GM21786 (cell line): ENCODE measurements around the gene DNPH1.

Experiments
- ATAC-seq: cut with Tn5 transposase; IDR thresholded peaks from one replicate; pipeline ENCODE4 v1.9.1; 2021; ENCODE audit not compliant: unreplicated experiment

Gene DNPH1, protein sequence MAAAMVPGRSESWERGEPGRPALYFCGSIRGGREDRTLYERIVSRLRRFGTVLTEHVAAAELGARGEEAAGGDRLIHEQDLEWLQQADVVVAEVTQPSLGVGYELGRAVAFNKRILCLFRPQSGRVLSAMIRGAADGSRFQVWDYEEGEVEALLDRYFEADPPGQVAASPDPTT

DNA sequence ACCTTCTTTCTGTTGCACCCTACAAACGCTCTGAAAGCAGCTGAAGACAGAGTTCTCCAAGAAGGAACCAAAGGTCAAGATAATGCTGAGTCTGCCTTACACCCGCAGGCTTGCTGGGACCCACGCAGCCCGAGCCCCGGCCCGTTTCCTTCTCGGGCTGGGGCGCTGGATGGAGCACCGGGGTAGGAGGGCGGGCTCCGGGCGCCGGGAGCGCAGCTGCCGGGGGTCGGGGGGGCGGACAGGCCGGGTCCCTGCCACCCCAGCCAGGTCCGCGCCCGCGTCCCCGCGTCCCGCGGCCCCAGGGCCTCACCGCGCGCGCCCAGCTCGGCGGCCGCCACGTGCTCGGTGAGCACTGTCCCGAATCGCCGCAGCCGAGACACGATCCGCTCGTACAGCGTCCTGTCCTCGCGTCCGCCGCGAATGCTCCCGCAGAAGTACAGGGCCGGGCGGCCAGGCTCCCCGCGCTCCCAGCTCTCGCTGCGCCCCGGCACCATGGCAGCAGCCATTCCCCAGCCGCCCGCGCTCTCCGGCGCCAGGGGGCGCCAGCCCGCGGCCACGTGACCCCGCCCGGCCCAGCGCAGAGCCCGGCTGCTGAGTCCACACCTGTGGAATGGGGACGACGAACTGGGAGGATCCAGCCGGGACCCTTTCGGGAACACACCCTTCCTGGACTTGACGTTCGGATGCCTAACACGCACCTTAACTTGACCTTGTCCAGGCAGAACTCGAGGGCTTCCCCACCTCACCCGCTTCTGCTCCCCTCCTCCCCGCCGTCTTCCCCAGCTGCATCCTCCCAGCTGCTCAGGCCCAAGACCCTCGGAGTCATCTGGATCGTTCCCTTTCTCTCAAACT lies at the start of gene DNPH1:
Gene DNPH1 (minus strand): TSS at position 531 of the 852 bp plus-strand sequence. CDS start 25 bp downstream, at position 506.
- peak; percentile 51 for ATAC-seq

DNA sequence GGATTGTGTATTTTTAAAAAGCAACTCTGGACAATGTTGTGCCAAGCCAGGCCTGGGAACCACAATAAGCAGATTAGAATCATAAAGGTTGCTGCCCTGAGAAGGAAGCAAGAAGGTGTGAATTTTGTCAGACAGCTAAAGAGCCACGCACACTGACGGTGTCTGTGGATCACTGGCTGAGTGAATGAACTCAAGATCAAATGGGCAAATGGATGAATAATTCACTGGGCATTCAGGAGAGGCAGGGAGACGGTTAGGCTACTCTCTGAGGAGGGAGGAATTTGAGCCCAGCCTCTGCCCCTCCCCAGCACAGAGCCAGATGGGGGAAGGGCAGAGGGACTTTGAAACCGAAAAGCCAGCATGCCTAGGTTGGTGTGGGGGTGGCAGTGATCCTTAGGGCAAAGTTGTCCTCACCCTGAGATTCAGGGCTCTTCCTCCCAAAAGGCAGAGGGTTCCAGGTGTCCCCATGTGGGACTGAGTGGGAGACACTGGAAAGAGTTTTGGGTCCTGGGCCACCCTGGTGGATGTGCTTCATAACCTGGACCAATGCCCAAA lies 49.3 kb upstream of the DNPH1 start:
- no peak for ATAC-seq

DNA sequence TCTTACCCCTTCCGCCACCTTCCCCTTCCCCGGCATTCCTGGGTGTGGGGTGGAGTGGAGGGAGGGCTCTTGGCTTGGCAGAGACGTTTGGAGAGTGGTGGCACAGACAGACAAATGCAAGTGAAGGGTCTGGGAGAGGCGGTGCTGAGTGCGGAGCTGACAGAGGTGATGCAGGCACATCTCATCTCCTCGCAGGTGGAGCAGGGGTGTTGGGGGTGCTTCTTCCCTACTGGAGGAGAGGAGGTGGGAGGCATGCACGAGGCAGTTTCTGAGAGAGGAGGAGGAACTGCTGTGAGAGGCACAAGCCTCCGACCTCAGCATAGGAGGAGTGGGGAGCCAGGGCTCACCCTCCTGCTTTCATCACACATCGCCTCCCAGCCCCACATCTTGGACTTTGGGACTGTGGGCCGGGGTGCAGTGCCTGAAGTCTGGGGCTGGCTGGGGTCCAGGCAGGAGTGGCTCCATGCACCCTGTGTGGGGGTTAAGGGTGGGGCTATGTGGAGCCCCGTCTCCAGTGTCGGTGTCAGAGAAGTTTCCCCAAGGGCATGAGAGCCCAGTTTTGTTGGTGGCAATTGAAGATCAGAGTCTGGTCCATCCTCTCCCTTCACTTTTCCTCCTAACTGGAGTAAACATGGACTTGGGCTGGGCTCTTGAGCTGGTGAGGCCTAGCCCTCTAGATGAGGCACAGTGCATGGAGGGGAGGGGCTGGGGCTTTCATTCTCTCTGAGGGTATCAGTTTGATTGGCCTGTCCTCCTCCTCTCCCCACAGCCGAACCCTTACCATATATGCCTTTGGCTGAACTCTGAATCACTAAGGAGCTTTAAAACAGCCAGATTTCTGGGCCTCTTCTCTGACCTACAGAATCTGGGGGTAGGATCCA lies 48.6 kb upstream of the DNPH1 start:
- ATAC-seq: no peak

DNA sequence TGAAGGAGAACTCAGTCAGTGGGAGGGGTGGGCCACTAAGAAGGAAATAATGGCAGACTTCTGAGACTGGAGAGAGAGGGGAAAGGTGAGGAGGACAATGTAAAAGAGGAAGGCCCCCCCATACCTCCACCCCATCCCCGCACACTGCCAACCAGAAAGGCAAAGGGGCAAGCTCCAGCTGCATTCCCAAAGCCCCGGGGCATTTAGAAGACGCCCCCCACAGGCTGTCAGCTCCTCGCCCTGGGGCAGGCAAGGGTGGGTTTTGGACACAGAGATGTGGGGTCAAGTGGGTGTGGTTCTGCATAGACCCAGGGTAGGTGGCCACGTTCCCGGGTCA lies 48.0 kb upstream of the DNPH1 start:
- ATAC-seq: no peak

DNA sequence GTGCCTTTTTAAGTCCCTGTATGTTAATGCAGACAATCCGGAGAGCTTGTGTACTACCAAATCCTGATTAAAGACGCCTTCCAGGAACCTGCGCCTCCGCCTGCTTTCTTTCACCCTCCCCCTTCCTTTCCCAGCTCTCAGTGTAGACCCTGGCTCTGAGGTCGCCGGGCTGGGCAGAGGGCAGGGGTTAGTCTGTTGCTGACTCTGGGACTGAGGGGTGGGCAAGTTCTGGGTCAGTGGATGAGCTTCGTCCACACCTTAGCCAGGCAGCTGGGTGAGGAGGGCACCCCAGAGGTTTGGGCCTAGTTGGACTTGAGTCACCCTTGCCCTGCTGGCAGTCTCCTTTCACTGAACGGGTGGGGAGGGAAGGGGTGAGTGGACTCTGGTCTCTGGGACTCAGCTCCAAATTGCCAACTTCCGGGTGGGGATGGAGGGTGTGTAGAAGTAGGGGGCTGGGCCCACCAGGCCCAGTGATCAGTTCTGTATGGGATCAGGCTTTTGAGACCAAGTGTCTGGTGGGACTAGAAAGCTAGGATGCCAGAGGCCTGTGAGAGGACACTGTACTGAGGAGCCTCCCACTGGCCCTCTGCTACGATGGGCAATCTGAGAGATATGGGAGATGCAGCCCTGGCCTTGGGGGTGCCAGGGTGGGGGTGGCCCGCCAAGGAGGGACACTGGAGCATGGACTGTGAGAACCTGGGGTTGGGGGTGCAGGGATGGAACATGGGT lies 47.5 kb upstream of the DNPH1 start:
- no peak for ATAC-seq

DNA sequence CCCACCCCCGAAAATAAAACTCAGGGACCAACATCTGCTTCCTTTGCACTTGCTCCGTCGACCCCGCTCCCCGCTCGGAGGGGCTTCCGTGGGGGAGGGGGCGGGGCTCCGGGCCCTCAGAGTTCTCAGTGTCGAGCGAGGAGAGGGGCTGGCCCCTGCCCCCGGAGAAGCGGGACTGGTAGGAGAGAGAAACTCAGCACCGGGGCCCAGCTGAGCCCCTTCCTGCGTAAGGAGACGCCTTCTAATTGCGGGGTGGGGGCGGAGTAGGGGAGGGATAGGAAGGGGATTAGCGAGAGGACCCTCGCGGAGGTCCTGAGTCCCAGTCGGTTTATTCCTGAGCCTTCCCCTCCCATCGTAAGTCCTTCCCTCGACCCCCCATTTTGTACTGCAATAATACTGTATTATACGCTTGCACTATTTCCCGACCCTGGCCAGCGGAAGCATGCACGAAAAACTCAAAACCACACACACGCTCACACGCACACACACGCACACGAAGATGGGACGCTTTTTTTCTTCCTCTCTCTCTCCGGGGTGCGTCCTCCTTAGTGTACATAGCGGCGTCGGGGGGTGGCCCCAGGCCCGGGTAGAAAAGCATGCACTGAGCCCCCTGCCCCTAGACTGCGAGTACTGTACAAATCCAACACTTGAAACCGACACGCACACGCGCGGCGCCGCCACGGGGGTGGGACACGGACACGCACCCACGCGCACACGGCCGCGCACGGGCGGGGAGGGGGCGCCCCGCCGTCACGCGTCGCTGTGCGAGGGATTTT lies 46.7 kb upstream of the DNPH1 start:
- ATAC-seq: no peak

DNA sequence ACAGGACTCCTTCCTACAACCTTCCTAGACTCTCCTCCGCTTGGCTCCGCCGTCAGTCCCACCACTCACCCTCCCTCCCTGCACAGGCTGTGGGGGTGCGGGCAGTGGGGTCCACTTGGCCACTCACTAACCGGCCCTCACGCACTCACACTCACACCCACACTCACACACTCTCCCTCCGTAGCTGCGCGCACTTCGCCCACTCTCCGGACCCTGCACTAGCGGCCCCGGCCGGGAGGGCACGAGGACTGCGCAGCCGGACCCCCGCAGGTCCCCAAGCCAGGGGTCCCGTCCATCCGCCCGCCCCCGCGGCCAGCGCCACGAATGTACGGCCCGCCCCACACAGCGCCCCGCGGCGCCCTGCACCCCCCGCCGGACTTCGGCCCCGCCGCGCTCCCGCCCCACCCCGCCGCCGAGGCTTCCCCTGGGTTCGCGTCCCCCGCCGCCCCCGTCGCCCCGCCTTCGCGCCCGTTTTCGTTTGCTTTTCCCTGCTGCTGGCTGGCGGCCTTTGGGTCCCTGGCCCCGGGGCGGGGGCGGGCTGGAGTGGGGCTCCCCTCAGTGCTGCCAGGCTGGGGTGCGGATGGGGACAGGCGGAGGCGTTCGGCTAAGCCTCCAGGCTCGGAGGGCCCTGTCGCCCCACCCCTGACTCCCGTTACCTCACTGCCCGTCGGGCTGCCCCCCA lies 45.8 kb upstream of the DNPH1 start:
- no peak for ATAC-seq

DNA sequence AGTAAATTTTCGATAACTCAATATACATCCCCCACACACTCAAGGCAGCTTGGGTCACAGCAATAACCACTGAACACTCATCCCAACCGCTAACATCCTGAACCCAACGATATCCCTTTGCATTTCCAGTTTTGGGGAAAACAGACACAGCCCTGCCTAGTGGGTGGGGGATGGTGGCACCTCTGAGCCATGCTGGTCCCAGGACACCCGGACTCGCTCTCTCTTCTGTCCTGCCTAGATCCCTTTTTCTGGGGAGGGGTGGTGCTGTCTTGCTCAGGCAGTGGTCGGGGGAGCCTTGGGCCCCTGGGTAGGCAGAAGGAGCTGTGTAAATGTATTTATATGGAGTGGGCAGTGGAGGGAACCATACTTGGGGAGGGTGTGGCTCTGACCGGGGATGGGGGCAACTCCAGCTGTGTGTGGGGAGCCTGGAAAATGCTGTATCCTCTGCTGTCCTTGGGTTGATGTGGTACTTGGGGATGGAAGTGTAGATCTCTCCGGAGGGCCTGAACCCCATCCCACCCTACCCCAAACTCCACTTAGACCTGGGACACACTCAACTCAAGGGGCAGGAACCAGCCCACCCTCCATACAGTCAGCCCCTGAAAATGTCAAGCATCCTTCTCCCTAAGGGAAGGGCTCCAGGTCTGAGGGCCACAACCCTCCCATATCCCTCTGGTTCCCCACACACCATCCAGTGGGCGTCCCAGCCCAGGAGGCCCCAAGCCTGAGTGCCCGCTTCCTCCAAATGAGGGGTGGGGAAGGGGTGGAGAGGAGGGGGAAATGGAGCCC lies 45.0 kb upstream of the DNPH1 start:
- ATAC-seq: no peak

DNA sequence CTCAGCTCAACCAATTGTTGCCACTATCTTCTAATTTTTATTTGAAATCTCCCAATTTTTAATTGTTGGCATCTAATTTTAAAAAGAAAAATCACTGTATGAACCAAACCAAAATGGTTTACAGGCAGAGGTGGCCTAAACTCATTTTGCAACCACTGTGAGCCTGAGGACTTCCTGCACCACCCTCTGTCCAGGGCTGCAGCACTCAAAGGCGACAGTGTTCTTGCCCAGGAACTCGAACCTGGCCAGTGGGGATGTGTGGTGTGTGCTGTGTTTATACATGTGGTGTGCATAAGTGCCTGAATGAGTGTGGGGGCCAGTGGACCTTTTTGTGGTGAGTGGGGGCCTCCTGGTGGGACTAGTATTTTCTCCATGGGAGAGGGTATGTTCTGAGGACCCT lies 44.4 kb upstream of the DNPH1 start:
- no peak for ATAC-seq

DNA sequence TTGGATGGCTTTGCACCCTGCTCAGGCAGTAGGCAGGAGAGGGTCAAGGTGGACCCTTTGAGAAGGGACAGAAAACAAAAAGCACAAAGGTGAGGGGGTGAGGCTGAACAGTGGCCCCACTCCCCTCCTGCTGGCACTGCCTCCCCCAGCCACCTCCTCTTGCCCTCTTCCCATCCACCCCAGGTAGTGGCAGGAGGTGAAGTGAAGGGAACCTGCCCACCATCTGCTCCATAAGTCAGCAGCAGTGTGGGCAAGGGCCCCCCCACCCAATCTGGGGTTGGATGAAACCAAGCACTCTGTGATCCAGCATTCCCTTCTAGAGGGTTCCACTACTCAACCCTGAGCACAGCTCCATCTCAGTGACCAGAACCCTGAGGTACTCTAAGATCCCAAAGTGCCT lies 42.7 kb upstream of the DNPH1 start:
- no peak for ATAC-seq

DNA sequence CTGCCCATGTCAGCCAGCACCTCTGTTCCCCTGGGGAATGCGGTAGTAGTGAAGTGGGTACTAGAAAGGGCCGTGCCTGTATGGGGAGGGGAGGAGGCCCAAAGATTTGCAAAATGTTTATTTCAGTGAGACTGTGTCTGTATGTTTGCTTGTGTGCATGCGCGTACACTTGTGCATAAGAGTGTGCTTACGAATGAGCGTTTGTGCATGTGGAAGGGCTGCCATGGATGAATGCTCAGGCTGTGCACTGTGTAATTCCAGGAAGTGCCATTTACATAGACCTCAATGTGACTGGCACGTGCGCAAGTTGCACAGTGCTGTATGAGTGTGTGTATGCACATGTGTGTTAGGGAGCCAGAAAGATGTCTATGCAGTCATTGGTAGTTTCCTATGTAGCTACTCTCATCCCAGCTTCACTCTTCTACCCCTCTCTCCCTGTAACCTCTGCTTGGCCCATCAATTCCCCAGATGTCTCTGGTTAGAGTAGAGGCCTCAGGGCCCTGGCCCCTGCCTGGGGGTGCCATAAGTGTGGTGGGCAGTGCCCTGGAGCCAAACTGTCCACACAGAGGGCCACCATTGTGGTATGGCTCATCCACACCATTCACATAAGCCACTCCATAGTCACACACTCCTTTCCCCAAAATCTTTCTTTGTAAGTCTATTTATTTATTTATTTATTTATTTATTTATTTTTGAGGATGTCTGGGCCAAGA lies 42.0 kb upstream of the DNPH1 start:
- ATAC-seq: no peak

DNA sequence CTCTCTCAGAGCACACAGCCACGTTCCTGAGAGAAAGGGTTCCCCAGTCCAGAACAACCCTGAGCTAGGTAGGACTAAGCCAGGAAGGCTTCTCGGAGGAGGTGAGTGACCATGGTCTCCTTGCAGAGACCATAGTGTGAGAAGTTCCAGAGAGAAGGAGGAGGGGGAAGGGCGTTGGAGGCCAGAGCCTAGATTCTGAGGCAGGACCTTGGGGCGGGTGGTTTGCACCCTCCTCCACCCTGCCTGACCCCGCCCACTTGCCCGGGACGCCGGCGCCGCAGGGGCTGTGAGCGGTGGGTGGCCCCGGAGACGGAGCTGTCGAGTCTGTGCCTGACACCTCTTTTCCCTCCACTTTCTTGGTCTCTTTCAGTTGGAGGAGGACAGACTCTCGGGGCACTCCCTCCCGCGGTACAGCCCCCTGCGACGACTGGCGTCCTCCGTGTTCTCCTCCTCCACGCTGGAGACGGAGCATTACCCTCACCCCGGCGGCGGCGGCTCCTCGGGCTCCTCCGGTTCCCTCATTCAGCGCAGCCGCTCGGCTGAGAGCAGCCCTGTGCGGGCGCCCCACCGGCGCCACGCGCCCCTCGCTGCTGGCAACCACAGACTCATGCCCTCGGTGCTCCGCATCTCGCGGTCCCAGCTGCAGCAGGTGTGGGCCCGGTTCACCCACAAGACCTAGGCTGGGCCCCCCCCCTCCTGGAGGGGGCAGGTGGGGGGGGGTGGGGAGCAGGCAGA lies 40.2 kb upstream of the DNPH1 start:
- no peak for ATAC-seq

DNA sequence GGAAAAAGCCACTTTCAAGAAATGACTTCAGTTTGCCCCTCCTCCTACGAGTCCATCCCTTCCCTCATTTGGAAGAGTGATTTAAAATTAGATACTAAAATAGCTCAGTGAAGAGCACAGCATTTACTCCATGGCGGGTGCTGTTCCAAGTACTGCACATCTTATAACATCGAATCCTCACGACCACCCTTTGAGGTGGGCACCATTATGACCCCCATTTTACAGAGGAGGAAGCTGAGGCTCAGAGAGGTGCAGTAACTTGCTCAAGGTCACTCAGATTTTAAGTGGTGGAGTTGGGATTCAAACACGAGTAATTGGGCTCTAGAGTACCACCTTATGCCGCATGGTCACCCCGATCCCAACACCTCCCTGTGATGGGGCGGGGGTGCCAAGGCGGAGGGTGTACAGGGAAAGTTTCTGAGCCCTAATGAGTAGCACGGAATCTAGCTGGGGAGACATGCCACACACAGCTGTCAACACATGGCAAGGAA lies 39.5 kb upstream of the DNPH1 start:
- no peak for ATAC-seq

DNA sequence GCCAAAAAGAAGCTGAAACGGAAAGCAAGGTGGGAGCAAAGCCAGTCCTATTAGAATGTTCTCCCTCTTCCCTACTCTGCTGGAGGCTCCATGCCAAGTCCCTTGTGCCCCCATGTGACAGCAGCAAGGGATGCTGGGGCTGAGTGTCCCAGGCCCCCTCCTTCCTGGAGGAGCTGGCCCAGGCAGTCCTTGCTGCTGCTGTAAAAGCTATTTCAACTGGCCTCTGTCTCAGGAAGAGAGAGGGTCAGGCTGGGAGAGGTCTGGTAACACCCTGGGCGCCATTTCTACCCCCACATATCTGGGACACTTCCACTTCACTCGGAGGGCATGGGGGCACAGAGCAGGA lies 39.0 kb upstream of the DNPH1 start:
- ATAC-seq: no peak

DNA sequence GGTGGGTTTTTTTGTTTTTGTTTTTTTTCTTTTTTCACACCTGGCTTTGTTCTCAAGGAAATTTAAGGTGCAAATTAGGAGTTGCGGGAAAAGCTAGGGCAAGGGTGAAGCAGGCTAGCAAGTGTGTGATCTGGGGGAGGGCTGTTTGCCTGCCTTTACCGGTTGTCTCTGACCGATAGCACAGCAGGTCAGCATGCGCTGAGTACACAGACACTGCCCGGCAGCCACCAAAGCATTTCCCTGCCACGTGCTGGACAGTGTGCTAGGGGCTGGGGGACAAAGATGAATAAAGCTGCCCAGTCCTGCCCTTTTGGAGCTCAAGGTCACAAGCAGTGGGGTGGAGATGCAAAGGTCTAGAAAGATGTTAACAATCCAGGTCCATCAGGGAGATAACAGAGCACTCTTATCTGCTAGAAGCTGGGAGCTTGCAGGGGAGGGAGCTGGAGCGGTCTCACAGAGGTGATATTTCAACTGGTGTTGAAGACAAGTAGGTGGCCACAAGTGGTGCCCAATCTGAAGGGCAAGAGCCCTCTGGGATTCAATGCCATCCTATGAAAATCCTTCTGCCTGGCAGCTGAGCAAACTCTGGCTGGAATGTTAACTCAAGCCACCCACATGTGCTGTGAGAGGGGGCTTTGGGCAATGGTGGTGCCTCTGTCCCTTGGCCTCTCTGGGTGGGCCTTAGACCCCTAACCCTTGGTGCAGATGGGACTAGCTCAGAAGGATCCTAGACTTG lies 38.5 kb upstream of the DNPH1 start:
- no peak for ATAC-seq

DNA sequence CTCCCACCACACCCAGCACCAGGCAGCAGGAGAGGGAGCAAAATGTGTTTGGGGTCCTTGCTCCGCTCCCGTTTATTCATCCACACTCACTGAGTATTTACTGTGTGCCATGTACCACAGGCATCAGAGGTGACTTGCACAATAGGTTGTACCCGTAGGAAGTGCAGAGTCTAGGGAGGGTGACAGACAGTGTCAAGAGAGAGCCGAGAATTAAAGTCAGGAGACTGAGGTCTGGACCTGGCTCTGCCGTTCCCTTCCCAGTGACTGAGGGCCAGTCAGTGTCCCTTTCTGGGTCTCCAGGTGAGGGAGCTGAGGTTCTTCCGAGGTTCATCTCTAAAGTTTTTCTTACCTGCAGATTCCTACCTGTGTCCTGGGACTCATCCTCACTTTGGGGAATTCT lies 36.3 kb upstream of the DNPH1 start:
- ATAC-seq: no peak
